Testis (tissue), 3 donors: Measurements from ENCODE around the gene RNF213. TPM values are rescaled to one million over a fixed set of nuclear protein-coding genes. Genes with fewer than 3 reads are reported as not detected.

Experiments
- DNase-seq: peaks from one replicate; pipeline ENCODE4 v3.0.0-alpha.2; 2019
- H3K27ac ChIP-seq, 2 donors: fragments of 200-600 bp; sonication (generic); one replicate each; pipeline ENCODE4 v1.5.1; 2019
- H3K27me3 ChIP-seq: fragments of 200-600 bp; sonication (generic); one replicate; pipeline ENCODE4 v1.5.1; 2019
- H3K36me3 ChIP-seq: fragments of 200-600 bp; sonication (generic); one replicate; pipeline ENCODE4 v1.5.1; 2017; ENCODE audit warnings: low read depth; ENCODE audit errors: missing control alignments
- H3K4me1 ChIP-seq: fragments of 200-600 bp; sonication (generic); one replicate; pipeline ENCODE4 v1.5.1; 2019
- H3K4me3 ChIP-seq, 2 donors: fragments of 200-600 bp; sonication (generic); one replicate each; pipeline ENCODE4 v1.5.1; 2017 to 2019
- H3K9me3 ChIP-seq: fragments of 200-600 bp; sonication (generic); one replicate; pipeline ENCODE4 v1.5.1; 2017
- CTCF ChIP-seq, 3 experiments: fragments of 450-650 bp in 2 of 3; fragments of 200-600 bp in 1 of 3; sonication (generic) in 1 of 3; IDR thresholded peaks; one replicate each; pipeline ENCODE4 v1.5.1; 2016 to 2019; ENCODE audit warnings: antibody characterized with exemption in 3 of 3, mild to moderate bottlenecking in 2 of 3, moderate library complexity in 1 of 3
- POLR2A ChIP-seq: fragments of 450-650 bp; IDR thresholded peaks from one replicate; pipeline ENCODE4 v1.6.1; 2017; ENCODE audit warnings: antibody characterized with exemption, mild to moderate bottlenecking, moderate library complexity
- WGBS, 2 donors: methylation state at CpG; one replicate each; pipeline ENCODE4 v1.1.5; 2018; 5-methylcytosine and 5-hydroxymethylcytosine counted together
- intact Hi-C: fragments of 100-400 bp; cut with DNase I; formaldehyde crosslinking; loops from one replicate; pipeline ENCODE4 v1.15.1; 2023; ENCODE audit warnings: low total_unique reads
- polyA plus RNA-seq: library from polyadenylated mRNA; stranded (reverse); fragments of 350-450 nt; fragmentation: Illumina TruSeq; extraction: RNeasy Lipid Tissue Mini Kit (QIAGEN cat#74804); gene quantifications from one replicate; pipeline ENCODE4 v1.2.3, GENCODE V29; 2014; ENCODE audit warnings: low read depth, low replicate concordance; ENCODE audit not compliant: insufficient read depth
- total RNA-seq, 2 donors: library from RNA; depleted of rRNA; stranded (reverse); fragments of >200 nt; gene quantifications; one replicate each; pipeline ENCODE4 v1.2.3, GENCODE V29; 2016

RNF213 gene
- total and polyA plus RNA-seq, 3 donors from 2014 or later = 25.3 to 68.9 (median 66.9) TPM

- TF ChIP-seq POLR2A = no peak
- no peak for TF ChIP-seq CTCF (IDR thresholded peaks at IDR 0.05)
- Histone ChIP-seq H3K9me3 (no peaks in the 10 kb centered on the region), H3K36me3 (peaks cover 4% of the 10 kb centered on the region), H3K27me3 (no peaks in the 10 kb centered on the region), H3K4me3 (no peak overlapping the region), H3K27ac (no peak overlapping the region), H3K4me1 (no peaks in the 10 kb centered on the region)
- 84 to 92% methylated on average over 18 to 22 of the region's 22 CpGs for WGBS, 2 donors
- intact Hi-C loops = no loop called here
- no peak for DNase-seq
These were observed 58.8 kb downstream of the RNF213 start for GRCh38 chr17:80319262-80319998.

GRCh38 chr17:80319999-80320344, 59.3 kb downstream of the RNF213 start:
- Histone ChIP-seq H3K27ac (no peak overlapping the region), H3K27me3 (no peaks in the 10 kb centered on the region), H3K9me3 (no peaks in the 10 kb centered on the region), H3K4me1 (no peaks in the 10 kb centered on the region), H3K4me3 (no peak overlapping the region), H3K36me3 (peaks cover 4% of the 10 kb centered on the region)
- no peak for TF ChIP-seq POLR2A
- no peak for TF ChIP-seq CTCF (IDR thresholded peaks at IDR 0.05)
- intact Hi-C loops = no loop called here
- 92% methylated on average over 4 of the region's 4 CpGs for WGBS, 2 donors
- DNase-seq = no peak

GRCh38 chr17:80320496-80320895, 59.8 kb downstream of the RNF213 start:
- H3K4me3 ChIP-seq = no peak overlapping the region
- WGBS, 2 donors = 94 to 97% methylated on average over 15 of the region's 15 CpGs

GRCh38 chr17:80322864-80323263, 62.2 kb downstream of the RNF213 start:
- Histone ChIP-seq H3K4me1 (no peaks in the 10 kb centered on the region), H3K4me3 (no peak overlapping the region), H3K27me3 (no peaks in the 10 kb centered on the region), H3K27ac (no peak overlapping the region), H3K9me3 (no peaks in the 10 kb centered on the region), H3K36me3 (peaks cover 4% of the 10 kb centered on the region)
- no peak for TF ChIP-seq CTCF (IDR thresholded peaks at IDR 0.05)
- TF ChIP-seq POLR2A = no peak
- 100% methylated on average over 1 of the region's 1 CpG for WGBS, 2 donors
- no peak for DNase-seq
- intact Hi-C loops = no loop called here

More at GRCh38 chr17:80320496-80320895, 59.8 kb downstream of the RNF213 start:
- DNase-seq = no peak
- intact Hi-C loops = no loop called here
- H3K27ac ChIP-seq = no peak overlapping the region
- peaks cover 4% of the 10 kb centered on the region for H3K36me3 ChIP-seq
- no peaks in the 10 kb centered on the region for H3K9me3 ChIP-seq
- H3K27me3 ChIP-seq = no peaks in the 10 kb centered on the region
- TF ChIP-seq POLR2A = no peak
- TF ChIP-seq CTCF (IDR thresholded peaks at IDR 0.05) = no peak
- H3K4me1 ChIP-seq = no peaks in the 10 kb centered on the region

GRCh38 chr17:80323982-80324381, 63.3 kb downstream of the RNF213 start:
- intact Hi-C loops = no loop called here
- H3K27me3 ChIP-seq = no peaks in the 10 kb centered on the region
- no peak for TF ChIP-seq POLR2A
- no peak for TF ChIP-seq CTCF (IDR thresholded peaks at IDR 0.05)
- H3K9me3 ChIP-seq = no peaks in the 10 kb centered on the region
- WGBS, 2 donors = 91 to 97% methylated on average over 3 of the region's 3 CpGs
- H3K36me3 ChIP-seq = peaks cover 4% of the 10 kb centered on the region
- H3K4me3 ChIP-seq = no peak overlapping the region
- no peak for DNase-seq
- H3K4me1 ChIP-seq = no peaks in the 10 kb centered on the region
- no peak overlapping the region for H3K27ac ChIP-seq
